Gastrocnemius medialis (tissue), 4 donors: ENCODE measurements around the gene CFAP69.

Experiments used
- POLR2A ChIP-seq, 2 donors: fragments of 450-650 bp; IDR thresholded peaks; one replicate each; pipeline ENCODE4 v1.6.1; 2017; ENCODE audit warnings: antibody characterized with exemption in 2 of 2, mild to moderate bottlenecking in 2 of 2, moderate library complexity in 2 of 2
- TF ChIP-seq, protein P1 (sequence below), 5 experiments: fragments of 450-650 bp in 3 of 5; fragments of 200-600 bp in 2 of 5; sonication (generic) in 2 of 5; IDR thresholded peaks in 4 of 5; conservative IDR thresholded peaks in 1 of 5; 1 replicate in 4 of 5; 2 replicates in 1 of 5; pipeline ENCODE4 v1.5.1; 2016 to 2019; ENCODE audit warnings: antibody characterized with exemption in 5 of 5, mild to moderate bottlenecking in 3 of 5, moderate library complexity in 3 of 5

DNA sequence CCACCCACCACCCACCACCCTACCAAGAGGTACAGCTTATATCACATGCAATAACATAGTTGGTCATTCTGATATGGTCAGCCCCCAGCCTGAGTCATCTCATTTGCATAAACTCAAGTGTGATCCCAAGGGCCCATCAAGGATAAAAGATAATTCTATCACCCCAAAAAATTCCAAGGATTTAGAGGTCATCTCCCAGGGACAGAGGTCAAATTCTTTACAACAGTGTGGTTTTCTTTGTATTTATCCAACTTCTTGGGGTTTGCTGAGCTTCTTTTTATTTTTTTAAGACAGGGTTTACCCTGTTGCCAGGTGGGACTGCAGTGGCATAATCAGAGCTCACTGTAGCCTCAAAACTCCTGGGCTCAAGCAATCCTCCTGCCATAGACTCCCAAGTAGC is 92.1 kb downstream of the CFAP69 start:
- TF ChIP-seq, protein P1, sequence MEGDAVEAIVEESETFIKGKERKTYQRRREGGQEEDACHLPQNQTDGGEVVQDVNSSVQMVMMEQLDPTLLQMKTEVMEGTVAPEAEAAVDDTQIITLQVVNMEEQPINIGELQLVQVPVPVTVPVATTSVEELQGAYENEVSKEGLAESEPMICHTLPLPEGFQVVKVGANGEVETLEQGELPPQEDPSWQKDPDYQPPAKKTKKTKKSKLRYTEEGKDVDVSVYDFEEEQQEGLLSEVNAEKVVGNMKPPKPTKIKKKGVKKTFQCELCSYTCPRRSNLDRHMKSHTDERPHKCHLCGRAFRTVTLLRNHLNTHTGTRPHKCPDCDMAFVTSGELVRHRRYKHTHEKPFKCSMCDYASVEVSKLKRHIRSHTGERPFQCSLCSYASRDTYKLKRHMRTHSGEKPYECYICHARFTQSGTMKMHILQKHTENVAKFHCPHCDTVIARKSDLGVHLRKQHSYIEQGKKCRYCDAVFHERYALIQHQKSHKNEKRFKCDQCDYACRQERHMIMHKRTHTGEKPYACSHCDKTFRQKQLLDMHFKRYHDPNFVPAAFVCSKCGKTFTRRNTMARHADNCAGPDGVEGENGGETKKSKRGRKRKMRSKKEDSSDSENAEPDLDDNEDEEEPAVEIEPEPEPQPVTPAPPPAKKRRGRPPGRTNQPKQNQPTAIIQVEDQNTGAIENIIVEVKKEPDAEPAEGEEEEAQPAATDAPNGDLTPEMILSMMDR (IDR thresholded peaks at IDR 0.05 in 4 of 5, conservative IDR thresholded peaks at IDR 0.05 in 1 of 5): no peak
- TF ChIP-seq POLR2A (IDR thresholded peaks at IDR 0.05): no peak
